AG09319 (cell line): ENCODE results near the gene EYA4.

Experiments
- DNase-seq: peaks from one replicate; pipeline ENCODE4 v3.0.0-alpha.2; 2010; ENCODE audit warnings: low read depth; ENCODE audit errors: extremely low read depth
- CTCF ChIP-seq: IDR thresholded peaks from 2 replicates; pipeline ENCODE4 v1.5.1; 2011; ENCODE audit warnings: low read depth, mild to moderate bottlenecking, inconsistent platforms, low read length, moderate library complexity

The EYA4 gene

GRCh38 chr6:133254552-133255228 is 13.5 kb downstream of the EYA4 start:
- no peak for TF ChIP-seq CTCF
- DNase-seq, result no peak

GRCh38 chr6:133257545-133258105 is 16.5 kb downstream of the EYA4 start:
- no peak for DNase-seq
- no peak for TF ChIP-seq CTCF

GRCh38 chr6:133259561-133259960 is 18.4 kb downstream of the EYA4 start:
- TF ChIP-seq CTCF, result no peak
- DNase-seq, result no peak

- TF ChIP-seq CTCF, result no peak
- no peak for DNase-seq
Measured at GRCh38 chr6:133262804-133263203, 21.6 kb downstream of the EYA4 start.

- no peak for TF ChIP-seq CTCF
- DNase-seq, result no peak
Measured at GRCh38 chr6:133265066-133265465, 23.9 kb downstream of the EYA4 start.

GRCh38 chr6:133266186-133266585 is 25.0 kb downstream of the EYA4 start:
- TF ChIP-seq CTCF, result no peak
- DNase-seq, result no peak

- no peak for TF ChIP-seq CTCF
- DNase-seq, result no peak
Measured at GRCh38 chr6:133268621-133269020, 27.5 kb downstream of the EYA4 start.
